GM23338 (cell line): Measurements from ENCODE around the gene TOX4. TPM values are rescaled to one million over a fixed set of nuclear protein-coding genes. Genes with fewer than 3 reads are reported as not detected.

Experiments used
- ATAC-seq: fragments of 200-7000 bp; cut with Tn5 transposase; 3 replicates; pipeline ENCODE4 v1.9.1; 2020
- DNase-seq: peaks from one replicate; pipeline ENCODE4 v3.0.0-alpha.2; 2015; ENCODE audit warnings: low spot score
- H2AFZ ChIP-seq: fragments of 200-600 bp; sonication (generic); 2 replicates; pipeline ENCODE4 v1.8.0; 2016; ENCODE audit warnings: antibody characterized with exemption, mild to moderate bottlenecking, moderate library complexity
- H3F3A ChIP-seq: fragments of 200-600 bp; sonication (generic); replicated peaks from 2 replicates; pipeline ENCODE4 v1.8.0; 2017; ENCODE audit warnings: antibody characterized with exemption, mixed run types, low read depth
- H3K27ac ChIP-seq: fragments of 200-600 bp; sonication (generic); 2 replicates; pipeline ENCODE4 v1.6.1; 2016; ENCODE audit warnings: low read depth
- H3K27me3 ChIP-seq: fragments of 200-600 bp; sonication (generic); 2 replicates; pipeline ENCODE4 v1.8.0; 2016; ENCODE audit warnings: mild to moderate bottlenecking, mixed run types, moderate library complexity; ENCODE audit not compliant: insufficient read depth
- H3K36me3 ChIP-seq: fragments of 200-600 bp; sonication (generic); 2 replicates; pipeline ENCODE4 v1.8.0; 2016; ENCODE audit warnings: mild to moderate bottlenecking; ENCODE audit not compliant: insufficient read depth
- H3K4me1 ChIP-seq: fragments of 200-600 bp; sonication (generic); 2 replicates; pipeline ENCODE4 v1.8.0; 2016; ENCODE audit warnings: mild to moderate bottlenecking, moderate library complexity; ENCODE audit not compliant: insufficient read depth
- H3K4me2 ChIP-seq: fragments of 200-600 bp; sonication (generic); 2 replicates; pipeline ENCODE4 v1.7.1; 2017; ENCODE audit warnings: mixed run types
- H3K4me3 ChIP-seq: fragments of 200-600 bp; sonication (generic); 2 replicates; pipeline ENCODE4 v1.6.1; 2016; ENCODE audit warnings: mixed run types
- H3K79me2 ChIP-seq: fragments of 200-600 bp; sonication (generic); replicated peaks from 2 replicates; pipeline ENCODE4 v1.8.0; 2017; ENCODE audit warnings: mild to moderate bottlenecking; ENCODE audit not compliant: insufficient read depth
- H3K9me2 ChIP-seq: fragments of 200-600 bp; sonication (generic); 2 replicates; pipeline ENCODE4 v1.8.0; 2017; ENCODE audit not compliant: insufficient read depth
- H4K20me1 ChIP-seq: fragments of 200-600 bp; sonication (generic); replicated peaks from 2 replicates; pipeline ENCODE4 v1.8.0; 2017; ENCODE audit warnings: mild to moderate bottlenecking; ENCODE audit not compliant: insufficient read depth
- H3K27ac Mint-ChIP-seq: 2 replicates; pipeline ENCODE4 v1.8.0; 2020; ENCODE audit warnings: inconsistent platforms, mild to moderate bottlenecking, moderate library complexity, mixed read lengths
- H3K27me3 Mint-ChIP-seq: 3 replicates; pipeline ENCODE4 v1.8.0; 2022; ENCODE audit warnings: low read depth, mild to moderate bottlenecking, moderate library complexity, mixed read lengths, inconsistent platforms; ENCODE audit not compliant: insufficient read depth, poor library complexity
- H3K36me3 Mint-ChIP-seq: 3 replicates; pipeline ENCODE4 v1.8.0; 2021; ENCODE audit warnings: low read depth, mild to moderate bottlenecking, inconsistent platforms, moderate library complexity, mixed read lengths
- H3K4me1 Mint-ChIP-seq: 3 replicates; pipeline ENCODE4 v1.8.0; 2020; ENCODE audit warnings: mild to moderate bottlenecking, inconsistent platforms, mixed read lengths
- H3K4me3 Mint-ChIP-seq: 3 replicates; pipeline ENCODE4 v1.8.0; 2021; ENCODE audit warnings: moderate library complexity, mild to moderate bottlenecking, inconsistent platforms, mixed read lengths
- H3K9me3 Mint-ChIP-seq: 3 replicates; pipeline ENCODE4 v1.8.0; 2020; ENCODE audit warnings: moderate library complexity, mild to moderate bottlenecking, inconsistent platforms, mixed read lengths
- CREB1 ChIP-seq: fragments of 250-450 bp; sonication (Bioruptor Pico); IDR thresholded peaks from 2 replicates; pipeline ENCODE4 v1.5.0; 2020; ENCODE audit warnings: low read depth, mild to moderate bottlenecking, moderate library complexity
- ETS1 ChIP-seq: IDR thresholded peaks from 2 replicates; pipeline ENCODE4 v1.6.1; 2016; ENCODE audit warnings: antibody characterized with exemption
- EZH2 ChIP-seq: fragments of 200-600 bp; sonication (generic); IDR thresholded peaks from one replicate; pipeline ENCODE4 v1.8.0; 2017; ENCODE audit warnings: antibody characterized with exemption, mild to moderate bottlenecking, low read depth; ENCODE audit not compliant: unreplicated experiment
- EZH2phosphoT487 ChIP-seq: fragments of 200-600 bp; sonication (generic); IDR thresholded peaks from one replicate; pipeline ENCODE4 v1.8.1; 2018; ENCODE audit warnings: antibody characterized with exemption; ENCODE audit not compliant: unreplicated experiment
- JUNB ChIP-seq: IDR thresholded peaks from one replicate; pipeline ENCODE4 v1.6.1; 2016; ENCODE audit warnings: antibody characterized with exemption; ENCODE audit not compliant: unreplicated experiment
- NANOG ChIP-seq: IDR thresholded peaks from 2 replicates; pipeline ENCODE4 v1.6.1; 2016; ENCODE audit warnings: antibody characterized with exemption, borderline replicate concordance
- REST ChIP-seq: IDR thresholded peaks from one replicate; pipeline ENCODE4 v1.6.1; 2018; ENCODE audit warnings: antibody characterized with exemption; ENCODE audit not compliant: unreplicated experiment
- ZNF114 ChIP-seq: fragments of 250-450 bp; sonication (Bioruptor Pico); IDR thresholded peaks from 2 replicates; pipeline ENCODE4 v1.5.0; 2020; ENCODE audit warnings: mild to moderate bottlenecking, moderate library complexity
- ZNF462 ChIP-seq: fragments of 250-450 bp; sonication (Bioruptor Pico); IDR thresholded peaks from 2 replicates; pipeline ENCODE4 v1.5.0; 2020; ENCODE audit warnings: mild to moderate bottlenecking, moderate library complexity
- polyA plus RNA-seq: library from polyadenylated mRNA; unstranded; fragments of >200 nt; fragmentation: Nextera tagmentation; extraction: Ambion mirVana; gene quantifications from 2 replicates; pipeline ENCODE4 v1.2.1, GENCODE V29; 2016
- total RNA-seq: library from RNA; depleted of rRNA; stranded (reverse); fragments of >200 nt; shearing (Covaris generic); gene quantifications from 2 replicates; pipeline ENCODE4 v1.2.3, GENCODE V29; 2014

Gene TOX4
- total and polyA plus RNA-seq, 2 experiments from 2014 or later: 45.6 to 72.8 TPM

- TF ChIP-seq ZNF462 (CRISPR knock-in tag) (no peak), ZNF114 (CRISPR knock-in tag) (no peak), ETS1 (no peak), JUNB (no peak)
These were observed 21.8 kb downstream of the TOX4 start (continued) for GRCh38 chr14:21498540-21499526.

- peaks cover 86% of the 10 kb centered on the region for H3K36me3 Mint-ChIP-seq
- Histone ChIP-seq H3K36me3 (peaks cover 53% of the 10 kb centered on the region), H3K4me3 (no peak overlapping the region), H3K79me2 (peaks cover 42% of the 10 kb centered on the region), H3K27ac (peak overlapping the region; percentile 29), H2AFZ (no peak overlapping the region), H4K20me1 (no peaks in the 10 kb centered on the region), H3K4me1 (peaks cover 19% of the 10 kb centered on the region), H3K9me2 (no peaks in the 10 kb centered on the region), H3K27me3 (no peaks in the 10 kb centered on the region), H3F3A (peaks cover 24% of the 10 kb centered on the region; the same call in 1 of the 2 replicates), H3K4me2 (no peak overlapping the region)
- no peak overlapping the region for H3K4me3 Mint-ChIP-seq
- no peaks in the 10 kb centered on the region for H3K9me3 Mint-ChIP-seq
- peaks cover 35% of the 10 kb centered on the region for H3K4me1 Mint-ChIP-seq
- ATAC-seq (no peak), DNase-seq (no peak)
- H3K27me3 Mint-ChIP-seq: peaks cover 5% of the 10 kb centered on the region
- H3K27ac Mint-ChIP-seq: no peak overlapping the region
- TF ChIP-seq EZH2 (no peak), CREB1 (CRISPR knock-in tag) (no peak), EZH2phosphoT487 (no peak), REST (no peak), NANOG (no peak)
These were observed 24.6 kb downstream of the TOX4 start for GRCh38 chr14:21501568-21501967.
